Measurements from ENCODE around the gene LRFN3.

GRCh38 chr19:35963514-35963913 lies 27.3 kb downstream of the LRFN3 start:
- TF ChIP-seq CTCF (conservative IDR thresholded peaks at IDR 0.05; ENCODE audit: low read length) (no peak), EZH2phosphoT487 (IDR thresholded peaks at IDR 0.05; ENCODE audit: borderline replicate concordance, low read depth, low read length) (no peak)

Measured in OCI-LY7 (cell line).